ENCODE data around the gene DDX39A.

DNA sequence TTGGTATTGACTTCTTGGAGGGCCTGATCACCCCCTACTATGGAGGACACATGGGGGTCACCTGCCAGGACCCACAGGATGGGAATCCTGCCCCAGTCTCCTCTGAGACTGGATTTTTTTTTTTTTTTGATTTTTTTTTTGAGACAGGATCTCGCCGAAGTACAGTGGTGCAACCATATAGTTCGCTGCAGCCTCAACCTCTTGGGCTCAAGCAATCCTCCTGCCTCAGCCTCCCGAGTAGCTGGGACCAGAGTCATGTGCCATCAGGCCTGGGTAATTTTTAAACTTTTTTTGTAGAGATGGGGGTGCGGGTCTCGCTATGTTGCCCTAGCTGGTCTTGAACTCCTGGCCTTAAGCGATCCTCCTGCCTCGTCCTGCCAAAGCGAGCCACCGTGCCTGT is 52.1 kb downstream of the DDX39A start:
- TF ChIP-seq, protein P1, sequence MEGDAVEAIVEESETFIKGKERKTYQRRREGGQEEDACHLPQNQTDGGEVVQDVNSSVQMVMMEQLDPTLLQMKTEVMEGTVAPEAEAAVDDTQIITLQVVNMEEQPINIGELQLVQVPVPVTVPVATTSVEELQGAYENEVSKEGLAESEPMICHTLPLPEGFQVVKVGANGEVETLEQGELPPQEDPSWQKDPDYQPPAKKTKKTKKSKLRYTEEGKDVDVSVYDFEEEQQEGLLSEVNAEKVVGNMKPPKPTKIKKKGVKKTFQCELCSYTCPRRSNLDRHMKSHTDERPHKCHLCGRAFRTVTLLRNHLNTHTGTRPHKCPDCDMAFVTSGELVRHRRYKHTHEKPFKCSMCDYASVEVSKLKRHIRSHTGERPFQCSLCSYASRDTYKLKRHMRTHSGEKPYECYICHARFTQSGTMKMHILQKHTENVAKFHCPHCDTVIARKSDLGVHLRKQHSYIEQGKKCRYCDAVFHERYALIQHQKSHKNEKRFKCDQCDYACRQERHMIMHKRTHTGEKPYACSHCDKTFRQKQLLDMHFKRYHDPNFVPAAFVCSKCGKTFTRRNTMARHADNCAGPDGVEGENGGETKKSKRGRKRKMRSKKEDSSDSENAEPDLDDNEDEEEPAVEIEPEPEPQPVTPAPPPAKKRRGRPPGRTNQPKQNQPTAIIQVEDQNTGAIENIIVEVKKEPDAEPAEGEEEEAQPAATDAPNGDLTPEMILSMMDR (IDR thresholded peaks at IDR 0.05) = no peak
- no peak for TF ChIP-seq POLR2A (IDR thresholded peaks at IDR 0.05)

All from esophagus squamous epithelium (tissue), 4 donors.